D721Med (cell line): ENCODE data around the gene CDRT15L2.
"Not testable (repeated sequence)": the region's sequence is repeated elsewhere in the genome, so short reads cannot be mapped to it uniquely, and the experiment has no call there.

Experiments
- DNase-seq: peaks from one replicate; pipeline ENCODE4 v3.0.0; 2011; ENCODE audit warnings: low spot score; ENCODE audit not compliant: insufficient read length
- FAIRE-seq: peaks from 2 replicates; lab custom pipeline; 2011; peaks lifted over from hg19 to GRCh38; lab: Jason Lieb, UNC

CDRT15L2 gene

GRCh38 chr17:20579424-20579823 is at the start of gene CDRT15L2:
Gene CDRT15L2 (plus strand): TSS chr17:20579724. CDS start chr17:20579744, 20 bp downstream.
- not testable (repeated sequence) for DNase-seq, FAIRE-seq

DNA sequence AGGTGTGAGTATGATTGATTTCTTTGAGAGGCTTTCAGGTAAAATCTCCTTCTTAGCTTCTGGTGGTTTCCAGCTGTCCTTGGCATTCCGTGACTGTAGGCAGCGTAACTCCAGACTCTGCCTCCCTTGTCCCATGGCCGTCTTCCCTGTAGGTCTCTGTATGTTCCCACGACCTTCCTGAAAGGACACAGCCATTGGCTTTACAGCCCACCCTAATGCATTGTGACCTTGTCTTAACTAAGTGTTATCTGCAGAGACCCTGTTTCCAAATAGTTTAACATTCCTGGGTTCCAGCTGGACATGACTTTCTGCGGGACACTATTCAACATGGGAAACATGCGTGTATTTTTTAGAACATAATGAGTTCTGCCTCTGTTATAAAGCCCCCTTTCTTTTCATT is 49.4 kb upstream of the CDRT15L2 start:
- FAIRE-seq, DNase-seq: not testable (repeated sequence)

DNA sequence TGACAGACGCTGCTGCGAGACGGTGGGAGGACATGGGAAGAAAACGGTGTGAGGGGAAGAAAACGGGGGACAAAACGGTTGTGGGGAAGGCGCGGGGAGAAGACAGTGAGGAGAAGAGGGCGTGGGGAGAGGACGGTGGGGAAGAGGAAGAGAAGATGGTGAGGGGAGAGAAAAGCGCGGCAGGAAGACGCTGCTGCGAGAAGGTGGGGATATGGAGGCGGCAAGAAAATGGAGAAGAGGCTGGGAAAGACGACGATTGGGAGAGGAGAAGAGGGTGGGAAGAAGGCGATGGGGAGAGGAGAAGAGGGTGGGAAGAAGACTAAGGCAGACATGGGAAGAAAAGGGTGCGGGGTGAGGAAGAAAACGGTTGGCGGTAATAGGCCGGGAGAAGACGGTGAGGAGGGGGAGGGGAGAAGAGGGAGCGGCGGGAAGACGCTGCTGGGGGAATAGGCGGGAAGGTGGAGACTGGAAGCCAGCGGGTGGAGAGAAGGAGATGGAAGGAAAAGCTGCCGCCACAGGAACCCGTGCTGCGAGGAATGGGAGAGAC is 46.9 kb upstream of the CDRT15L2 start:
- DNase-seq, FAIRE-seq: not testable (repeated sequence)

GRCh38 chr17:20533206-20533605 is 46.3 kb upstream of the CDRT15L2 start:
- FAIRE-seq, DNase-seq: not testable (repeated sequence)

GRCh38 chr17:20534711-20535550 is 44.6 kb upstream of the CDRT15L2 start:
- DNase-seq, FAIRE-seq: not testable (repeated sequence)

- not testable (repeated sequence) for FAIRE-seq, DNase-seq
Measured at GRCh38 chr17:20540414-20540813, 39.1 kb upstream of the CDRT15L2 start.

- not testable (repeated sequence) for FAIRE-seq, DNase-seq
Measured at GRCh38 chr17:20540865-20541264, 38.7 kb upstream of the CDRT15L2 start.

DNA sequence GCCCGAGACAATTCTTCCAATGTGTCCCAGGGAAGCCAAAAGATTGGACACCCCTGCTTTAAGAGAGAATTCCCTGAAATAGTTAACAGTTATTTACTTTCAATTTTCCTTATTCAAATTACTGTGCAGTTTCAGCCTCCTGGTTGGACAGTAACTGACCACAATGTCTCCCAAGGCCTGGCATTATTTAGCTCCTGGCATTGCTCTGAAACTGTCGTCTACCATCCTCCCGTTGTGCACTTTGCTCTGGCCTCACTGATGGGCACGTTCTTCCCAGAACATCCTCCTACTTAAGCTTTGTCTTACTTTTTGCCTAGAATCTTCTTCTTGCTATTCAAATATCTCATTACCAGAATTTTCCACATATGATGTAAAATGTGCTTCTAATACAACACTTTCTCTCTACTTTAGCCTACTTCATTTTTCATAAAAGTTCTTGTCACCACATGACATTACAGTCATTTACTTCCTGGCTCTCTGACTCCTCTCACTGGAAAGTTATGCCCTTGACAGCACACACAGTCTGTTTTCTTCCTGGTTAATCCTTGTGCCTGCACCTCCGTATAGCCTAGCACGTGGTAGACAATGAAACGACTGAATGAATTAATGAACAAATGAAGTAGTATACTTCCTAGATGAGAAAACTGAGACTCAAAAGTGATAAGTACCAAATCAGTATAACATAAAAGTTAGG is 37.5 kb upstream of the CDRT15L2 start:
- DNase-seq, FAIRE-seq: not testable (repeated sequence)

GRCh38 chr17:20547923-20548322 is 31.6 kb upstream of the CDRT15L2 start:
- DNase-seq, FAIRE-seq: not testable (repeated sequence)

GRCh38 chr17:20552920-20553319 is 26.6 kb upstream of the CDRT15L2 start:
- not testable (repeated sequence) for FAIRE-seq, DNase-seq

GRCh38 chr17:20554728-20555127 is 24.8 kb upstream of the CDRT15L2 start:
- FAIRE-seq = peak; percentile 61
- not testable (repeated sequence) for DNase-seq

DNA sequence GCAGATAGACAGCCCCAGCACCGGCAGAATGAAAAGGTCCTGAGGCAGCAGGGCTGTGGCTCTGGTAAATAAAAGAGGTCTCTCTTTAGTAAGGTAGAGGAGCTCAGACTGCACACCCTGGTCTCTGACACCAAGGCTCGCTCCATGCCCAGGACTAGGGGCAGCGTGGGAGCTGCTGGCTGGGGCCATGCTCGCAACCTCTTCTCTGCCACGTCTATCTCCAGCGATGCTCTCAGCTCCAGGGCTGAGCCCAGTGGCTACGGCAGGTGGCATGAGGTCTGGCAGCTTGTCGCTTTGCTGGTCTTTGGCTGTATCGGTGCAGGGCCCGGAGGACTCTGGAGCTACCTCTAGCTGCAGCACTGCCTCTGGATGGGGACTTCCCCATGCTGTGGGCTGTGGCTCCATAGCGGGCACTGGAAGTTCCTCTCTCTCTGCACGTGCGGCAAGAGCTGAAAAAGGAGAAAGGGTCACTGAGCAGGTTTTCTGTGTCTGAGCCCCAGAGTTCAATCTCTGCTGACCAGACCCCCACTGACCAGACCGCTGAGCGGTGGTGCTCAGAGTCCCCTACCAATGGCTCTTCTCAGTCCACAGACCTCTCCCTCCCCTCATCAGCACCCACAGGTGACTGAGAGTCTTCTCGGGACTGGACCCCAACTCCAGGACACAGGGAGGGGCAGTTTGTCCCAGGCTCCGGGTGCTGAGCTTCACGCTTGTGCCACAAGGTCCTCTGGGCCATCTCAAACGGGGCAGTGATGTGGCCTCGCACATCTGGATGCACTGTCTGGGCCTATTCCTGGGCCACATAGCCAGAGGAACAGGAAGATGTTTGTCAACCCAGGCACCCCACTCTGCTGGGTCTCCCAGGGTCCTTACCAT is 24.2 kb upstream of the CDRT15L2 start:
- not testable (repeated sequence) for DNase-seq, FAIRE-seq

- not testable (repeated sequence) for FAIRE-seq, DNase-seq
Measured at GRCh38 chr17:20558096-20558495, 21.4 kb upstream of the CDRT15L2 start.

- not testable (repeated sequence) for FAIRE-seq, DNase-seq
Measured at GRCh38 chr17:20559018-20559417, 20.5 kb upstream of the CDRT15L2 start.
